Ureter (tissue), 1 donor: ENCODE results near the gene MRPL53. TPM values are rescaled to one million over a fixed set of nuclear protein-coding genes. Genes with fewer than 3 reads are reported as not detected.
"Not testable (repeated sequence)": the region's sequence is repeated elsewhere in the genome, so short reads cannot be mapped to it uniquely, and the experiment has no call there.

Experiments used
- DNase-seq: peaks from one replicate; pipeline ENCODE4 v3.0.0-alpha.2; 2020; ENCODE audit warnings: low spot score
- total RNA-seq: library from RNA; stranded (reverse); gene quantifications from one replicate; pipeline ENCODE4 v1.2.4, GENCODE V29; 2023
- donor health status: DM: yes; HTN: yes; CAD: no.

MRPL53 gene
- total RNA-seq, 1 donor from 2014 or later, result 71.8 TPM

GRCh38 chr2:74454654-74455511 is 17.6 kb downstream of the MRPL53 start, which contains the start of gene INO80B:
Gene INO80B, plus strand, starts transcription at chr2:74455087. Its CDS starts 30 bp downstream, at chr2:74455117.
- peak; percentile 98 for DNase-seq

DNA sequence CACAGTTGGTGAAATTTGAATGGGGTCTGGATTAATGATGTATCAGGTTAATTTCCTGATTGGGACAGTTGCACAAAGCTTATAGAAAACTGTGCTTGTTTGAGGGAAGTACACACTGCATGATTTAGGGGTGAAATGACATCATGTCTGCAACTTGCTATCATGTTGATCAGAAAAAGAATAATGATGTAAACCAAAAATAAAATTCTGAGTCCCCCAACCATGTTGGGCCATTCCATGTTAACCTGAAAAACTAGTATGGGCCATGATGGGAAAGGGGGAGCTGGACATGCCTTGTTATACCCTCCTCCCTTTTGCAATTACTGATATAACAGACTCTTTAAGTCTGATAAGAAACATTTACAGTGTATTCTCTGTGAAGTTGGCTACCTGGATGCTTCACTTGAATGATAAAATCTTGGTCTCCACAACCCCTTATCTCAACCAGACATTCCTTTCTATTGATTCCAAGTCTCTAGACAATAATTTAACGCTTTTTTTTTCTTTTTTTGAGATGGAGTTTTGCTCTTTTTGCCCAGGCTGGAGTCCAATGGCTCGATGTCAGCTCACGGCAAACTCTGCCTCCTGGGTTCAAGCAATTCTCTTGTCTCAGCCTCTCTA is 21.8 kb downstream of the MRPL53 start:
- no peak for DNase-seq

DNA sequence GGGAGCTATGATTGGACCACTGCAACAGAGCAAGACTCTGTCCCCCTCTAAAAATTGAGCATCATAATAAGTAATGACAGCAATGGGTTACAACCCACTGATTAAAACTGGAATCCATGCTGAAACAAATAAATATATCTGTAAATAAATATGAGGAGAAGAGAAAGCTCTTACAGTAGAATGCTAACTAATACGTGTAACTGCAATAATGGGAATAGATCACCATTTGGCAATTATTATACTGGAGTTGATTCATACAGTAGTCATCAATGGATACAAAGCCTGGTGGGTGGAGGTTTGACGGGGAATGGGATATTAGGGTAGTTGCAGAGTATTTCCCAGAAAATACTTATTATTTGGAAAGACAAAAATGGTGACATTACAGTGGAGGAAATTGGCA is 23.7 kb downstream of the MRPL53 start:
- no peak for DNase-seq

- DNase-seq, result no peak
Observed at GRCh38 chr2:74447230-74447999, 25.1 kb downstream of the MRPL53 start.

DNA sequence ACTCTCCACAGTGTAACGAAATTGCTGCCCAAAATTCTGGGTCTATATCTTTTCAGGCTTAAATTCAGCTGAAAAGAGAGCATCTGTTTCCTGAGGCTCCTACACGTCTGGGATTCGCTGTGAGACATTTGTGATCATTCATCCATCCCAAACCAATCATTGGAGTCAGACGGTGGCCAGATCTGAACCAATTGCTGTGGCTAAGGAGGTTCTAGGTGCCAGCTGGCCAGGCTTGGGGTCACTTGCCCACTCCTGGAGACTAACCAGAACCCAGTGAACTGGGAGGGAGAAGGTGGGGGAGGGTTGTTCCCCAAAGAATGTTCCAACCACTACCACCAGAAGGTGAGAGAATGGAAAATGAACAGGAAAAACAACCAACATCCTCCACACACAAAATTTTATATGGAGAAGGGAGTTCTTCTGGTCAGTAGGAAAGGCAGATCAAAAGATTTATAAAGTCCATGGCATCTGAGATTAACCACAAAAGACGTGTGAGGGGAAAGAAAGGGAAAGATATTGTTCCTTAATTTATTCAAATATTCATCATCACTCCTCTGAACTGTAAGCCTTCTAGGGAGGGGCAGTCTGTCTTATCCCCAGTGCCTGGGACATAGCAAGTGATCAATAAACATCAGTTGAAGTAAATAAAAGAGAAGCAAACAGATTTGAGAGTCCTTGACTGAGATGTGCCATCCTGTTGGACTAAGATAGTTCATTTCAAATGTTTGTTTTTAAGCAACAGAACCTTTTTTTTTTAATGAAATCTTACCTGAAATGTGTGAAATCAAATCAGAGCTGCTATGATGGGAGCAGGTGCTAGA is 27.8 kb downstream of the MRPL53 start:
- no peak for DNase-seq

- not testable (repeated sequence) for DNase-seq
Observed at GRCh38 chr2:74442483-74443297, 29.8 kb downstream of the MRPL53 start.

GRCh38 chr2:74441690-74442482 is 30.6 kb downstream of the MRPL53 start, which contains the start of gene RTKN:
Gene RTKN, minus strand, starts transcription at chr2:74441937. Its CDS starts 121 bp downstream, at chr2:74441816.
- DNase-seq, result no peak

- no peak for DNase-seq
Observed at GRCh38 chr2:74441170-74441689, 31.2 kb downstream of the MRPL53 start.

GRCh38 chr2:74440378-74441169 is 31.9 kb downstream of the MRPL53 start:
- DNase-seq, result peak; percentile 88

- DNase-seq, result peak; percentile 66
Observed at GRCh38 chr2:74439803-74440377, 32.6 kb downstream of the MRPL53 start.

DNA sequence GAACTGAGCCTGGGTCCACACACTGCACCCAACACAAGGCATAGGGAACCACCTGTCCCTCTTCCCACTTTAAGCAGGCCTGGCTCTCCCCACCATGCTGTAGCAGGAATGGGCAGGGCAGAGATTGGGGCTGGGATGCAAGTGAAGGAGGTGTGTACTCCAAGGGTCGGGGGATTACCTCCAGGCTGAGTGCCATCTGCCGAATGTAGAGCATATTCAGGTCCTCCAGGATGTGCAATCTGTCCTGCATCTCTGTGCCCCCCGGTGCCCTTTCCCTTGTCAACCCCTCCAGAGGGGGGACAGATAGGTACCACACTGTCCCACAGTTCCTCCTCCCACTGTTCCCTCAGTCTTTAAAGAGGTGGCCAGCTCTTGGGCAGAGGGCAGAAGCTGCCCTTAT is 33.1 kb downstream of the MRPL53 start:
- DNase-seq, result no peak

- no peak for DNase-seq
Observed at GRCh38 chr2:74438248-74438647, 34.2 kb downstream of the MRPL53 start.

GRCh38 chr2:74436848-74437695 is 35.4 kb downstream of the MRPL53 start:
- DNase-seq, result no peak

- DNase-seq, result no peak
Observed at GRCh38 chr2:74436111-74436805, 36.2 kb downstream of the MRPL53 start.

DNA sequence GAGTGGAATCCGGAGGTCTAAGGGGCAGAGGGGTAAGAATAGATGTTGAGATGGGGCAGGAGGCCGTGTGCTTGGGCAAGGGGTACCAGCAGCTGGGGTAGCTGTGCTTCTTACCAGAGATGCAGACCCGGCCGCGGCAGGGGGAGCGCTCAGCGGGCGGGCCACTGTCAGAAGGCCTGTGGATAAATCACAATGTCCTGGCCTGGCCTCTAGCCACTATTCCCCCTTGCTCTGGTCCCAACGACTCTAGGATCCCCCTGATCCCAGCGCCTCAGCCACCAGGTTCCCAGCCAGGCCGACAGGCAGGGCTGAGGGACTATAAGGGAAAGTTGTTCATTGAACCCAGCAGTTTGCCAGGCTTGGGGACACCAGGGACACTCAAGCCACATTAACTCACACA is 42.0 kb downstream of the MRPL53 start:
- no peak for DNase-seq
